Measurements from ENCODE around the gene RAPGEF5.

RAPGEF5 gene

GRCh38 chr7:22223807-22224206, 133.1 kb downstream of the RAPGEF5 start:
- DNase-seq (ENCODE audit: low spot score), result no peak

GRCh38 chr7:22220941-22221340, 136.0 kb downstream of the RAPGEF5 start:
- no peak for DNase-seq (ENCODE audit: low spot score)
- no peak for TF ChIP-seq CTCF (IDR thresholded peaks at IDR 0.05; ENCODE audit: extremely low read depth, missing control alignments)

More at GRCh38 chr7:22223807-22224206, 133.1 kb downstream of the RAPGEF5 start:
- no peak for TF ChIP-seq CTCF (IDR thresholded peaks at IDR 0.05; ENCODE audit: extremely low read depth, missing control alignments)

GRCh38 chr7:22219739-22220493, 137.0 kb downstream of the RAPGEF5 start:
- no peak for TF ChIP-seq CTCF (IDR thresholded peaks at IDR 0.05; ENCODE audit: extremely low read depth, missing control alignments)
- DNase-seq (ENCODE audit: low spot score), result no peak

- no peak for TF ChIP-seq CTCF (IDR thresholded peaks at IDR 0.05; ENCODE audit: extremely low read depth, missing control alignments)
- no peak for DNase-seq (ENCODE audit: low spot score)
These were observed 137.9 kb downstream of the RAPGEF5 start for GRCh38 chr7:22219036-22219435.

- DNase-seq (ENCODE audit: low spot score), result no peak
- TF ChIP-seq CTCF (IDR thresholded peaks at IDR 0.05; ENCODE audit: extremely low read depth, missing control alignments), result no peak
These were observed 140.0 kb downstream of the RAPGEF5 start for GRCh38 chr7:22216832-22217475.

GRCh38 chr7:22216309-22216708, 140.6 kb downstream of the RAPGEF5 start:
- no peak for DNase-seq (ENCODE audit: low spot score)
- no peak for TF ChIP-seq CTCF (IDR thresholded peaks at IDR 0.05; ENCODE audit: extremely low read depth, missing control alignments)

- TF ChIP-seq CTCF (IDR thresholded peaks at IDR 0.05; ENCODE audit: extremely low read depth, missing control alignments), result no peak
- DNase-seq (ENCODE audit: low spot score), result no peak
These were observed 143.0 kb downstream of the RAPGEF5 start for GRCh38 chr7:22214000-22214399.
